HL-60 (cell line): ENCODE measurements around the gene RAB40B.

ENCODE experiments used
- POLR2AphosphoS5 ChIP-seq: IDR thresholded peaks from 2 replicates; pipeline ENCODE4 v1.6.1; 2012; ENCODE audit warnings: low read depth
- TF ChIP-seq, protein P1 (sequence below): IDR thresholded peaks from one replicate; pipeline ENCODE4 v1.5.1; 2011; ENCODE audit warnings: low read length, control low read depth, inconsistent platforms; ENCODE audit not compliant: insufficient read depth

DNA sequence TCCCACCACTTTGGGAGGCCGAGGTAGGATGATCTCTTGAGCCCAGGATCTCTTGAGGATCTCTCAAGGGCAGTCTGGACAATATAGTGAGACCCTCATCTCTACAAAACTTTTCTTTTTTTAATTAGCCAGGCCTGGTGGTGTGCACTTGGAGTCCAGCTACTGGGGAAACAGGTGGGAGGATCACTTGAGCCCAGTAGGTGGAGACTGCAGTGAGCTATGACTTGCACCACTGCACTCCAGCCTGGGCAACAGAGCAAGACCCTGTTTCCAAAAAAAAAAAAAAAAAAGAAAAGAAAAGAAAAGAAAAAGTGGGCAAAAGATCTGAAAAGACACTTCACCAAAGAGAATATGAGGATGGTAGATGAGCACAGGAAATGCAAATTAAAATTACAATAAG, 15.0 kb downstream of the RAB40B start:
- no peak for TF ChIP-seq POLR2AphosphoS5
- TF ChIP-seq, protein P1, sequence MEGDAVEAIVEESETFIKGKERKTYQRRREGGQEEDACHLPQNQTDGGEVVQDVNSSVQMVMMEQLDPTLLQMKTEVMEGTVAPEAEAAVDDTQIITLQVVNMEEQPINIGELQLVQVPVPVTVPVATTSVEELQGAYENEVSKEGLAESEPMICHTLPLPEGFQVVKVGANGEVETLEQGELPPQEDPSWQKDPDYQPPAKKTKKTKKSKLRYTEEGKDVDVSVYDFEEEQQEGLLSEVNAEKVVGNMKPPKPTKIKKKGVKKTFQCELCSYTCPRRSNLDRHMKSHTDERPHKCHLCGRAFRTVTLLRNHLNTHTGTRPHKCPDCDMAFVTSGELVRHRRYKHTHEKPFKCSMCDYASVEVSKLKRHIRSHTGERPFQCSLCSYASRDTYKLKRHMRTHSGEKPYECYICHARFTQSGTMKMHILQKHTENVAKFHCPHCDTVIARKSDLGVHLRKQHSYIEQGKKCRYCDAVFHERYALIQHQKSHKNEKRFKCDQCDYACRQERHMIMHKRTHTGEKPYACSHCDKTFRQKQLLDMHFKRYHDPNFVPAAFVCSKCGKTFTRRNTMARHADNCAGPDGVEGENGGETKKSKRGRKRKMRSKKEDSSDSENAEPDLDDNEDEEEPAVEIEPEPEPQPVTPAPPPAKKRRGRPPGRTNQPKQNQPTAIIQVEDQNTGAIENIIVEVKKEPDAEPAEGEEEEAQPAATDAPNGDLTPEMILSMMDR: no peak
